SK-N-SH (cell line): Measurements from ENCODE around the gene GABRB3. TPM values are rescaled to one million over a fixed set of nuclear protein-coding genes. Genes with fewer than 3 reads are reported as not detected.

Experiments used
- CTCF ChIA-PET: fragments of 300-600, 350-600 bp; formaldehyde crosslinking; extraction: SDS; loops from one replicate; lab custom pipeline; 2021; lab: Yijun Ruan, JAX
- POLR2A ChIA-PET: fragments of 350-600 bp; sonication (Branson Sonifier 250); formaldehyde crosslinking; extraction: SDS; loops from one replicate; lab custom pipeline; 2020; ENCODE audit warnings: antibody characterized with exemption, inconsistent platforms; lab: Yijun Ruan, JAX
- DNase-seq: peaks from one replicate; pipeline ENCODE4 v3.0.0; 2012
- H2AFZ ChIP-seq: fragments of 200-600 bp; sonication (generic); 2 replicates; pipeline ENCODE4 v1.8.1; 2016; ENCODE audit warnings: antibody characterized with exemption, mild to moderate bottlenecking, low read depth
- H3F3A ChIP-seq: fragments of 200-600 bp; sonication (generic); replicated peaks from 2 replicates; pipeline ENCODE3; 2016; ENCODE audit warnings: antibody characterized with exemption, mild to moderate bottlenecking; ENCODE audit not compliant: insufficient read depth
- H3K27ac ChIP-seq, 2 experiments: fragments of 200-500 bp in 1 of 2; fragments of 200-600 bp in 1 of 2; sonication (Bioruptor generic) in 1 of 2; sonication (generic), shearing (Covaris generic) in 1 of 2; 2 replicates each; pipeline versions ENCODE4 v1.5.1 to v1.6.1; 2014 to 2016; ENCODE audit warnings: low read depth in 2 of 2, inconsistent platforms in 1 of 2, low read length in 1 of 2, mild to moderate bottlenecking in 1 of 2, mixed read lengths in 1 of 2
- H3K27me3 ChIP-seq: fragments of 200-600 bp; sonication (generic), shearing (Covaris generic); 2 replicates; pipeline ENCODE4 v1.6.1; 2016; ENCODE audit warnings: mixed run types; ENCODE audit not compliant: insufficient read depth
- H3K36me3 ChIP-seq, 2 experiments: fragments of 200-500 bp in 1 of 2; fragments of 200-600 bp in 1 of 2; sonication (Bioruptor generic) in 1 of 2; sonication (generic) in 1 of 2; replicated peaks in 1 of 2; 2 replicates each; pipeline versions ENCODE3 to v1.5.1; 2014 to 2016; ENCODE audit warnings: low read length in 1 of 2, mild to moderate bottlenecking in 1 of 2; ENCODE audit not compliant: insufficient read depth in 2 of 2, control insufficient read depth in 1 of 2
- H3K4me1 ChIP-seq, 2 experiments: fragments of 200-500 bp in 1 of 2; fragments of 200-600 bp in 1 of 2; sonication (Bioruptor generic) in 1 of 2; sonication (generic), shearing (Covaris generic) in 1 of 2; 2 replicates each; pipeline versions ENCODE4 v1.5.1 to v1.6.1; 2014 to 2016; ENCODE audit warnings: low read depth in 1 of 2, low read length in 1 of 2, mixed run types in 1 of 2; ENCODE audit not compliant: insufficient read depth in 2 of 2, control insufficient read depth in 1 of 2
- H3K4me2 ChIP-seq: fragments of 200-600 bp; sonication (generic), shearing (Covaris generic); 2 replicates; pipeline ENCODE4 v1.6.1; 2017; ENCODE audit warnings: mixed run types
- H3K4me3 ChIP-seq, 2 experiments: fragments of 200-500 bp in 1 of 2; fragments of 200-600 bp in 1 of 2; sonication (Bioruptor generic) in 1 of 2; sonication (generic), shearing (Covaris generic) in 1 of 2; 2 replicates each; pipeline versions ENCODE4 v1.5.1 to v1.8.1; 2014 to 2016; ENCODE audit warnings: low read depth in 2 of 2, inconsistent platforms in 1 of 2, low read length in 1 of 2, mild to moderate bottlenecking in 1 of 2, mixed read lengths in 1 of 2, moderate library complexity in 1 of 2
- H3K79me2 ChIP-seq: fragments of 200-600 bp; sonication (generic); 2 replicates; pipeline ENCODE4 v1.8.1; 2017; ENCODE audit warnings: mild to moderate bottlenecking; ENCODE audit not compliant: insufficient read depth
- H3K9ac ChIP-seq: fragments of 200-600 bp; sonication (generic); 2 replicates; pipeline ENCODE4 v1.6.1; 2017; ENCODE audit warnings: mixed run types
- H3K9me2 ChIP-seq: fragments of 200-600 bp; sonication (generic); 2 replicates; pipeline ENCODE4 v1.6.1; 2017; ENCODE audit warnings: mixed run types
- H3K9me3 ChIP-seq: fragments of 200-600 bp; sonication (generic); 2 replicates; pipeline ENCODE4 v1.6.1; 2017; ENCODE audit warnings: mixed run types, mild to moderate bottlenecking, moderate library complexity
- H4K20me1 ChIP-seq: fragments of 200-600 bp; sonication (generic); 2 replicates; pipeline ENCODE4 v1.6.1; 2017; ENCODE audit warnings: mild to moderate bottlenecking, mixed run types; ENCODE audit not compliant: insufficient read depth
- FOSL2 ChIP-seq: IDR thresholded peaks from 2 replicates; pipeline ENCODE4 v1.4.0; 2012; ENCODE audit warnings: low read depth, mild to moderate bottlenecking, moderate library complexity, borderline replicate concordance
- FOXM1 ChIP-seq: IDR thresholded peaks from 2 replicates; pipeline ENCODE4 v1.4.0; 2012; ENCODE audit warnings: low read depth, mild to moderate bottlenecking
- GABPA ChIP-seq: IDR thresholded peaks from 2 replicates; pipeline ENCODE4 v1.4.0; 2012; ENCODE audit warnings: low read depth, mild to moderate bottlenecking
- GATA2 ChIP-seq: sonication (generic); formaldehyde crosslinking; IDR thresholded peaks from 2 replicates; pipeline ENCODE4 v1.5.0; 2020; ENCODE audit warnings: mild to moderate bottlenecking, missing genetic modification reagents
- JUND ChIP-seq: IDR thresholded peaks from 2 replicates; pipeline ENCODE4 v1.4.0; 2012
- MEF2A ChIP-seq: IDR thresholded peaks from 2 replicates; pipeline ENCODE4 v1.4.0; 2012; ENCODE audit warnings: low read depth, borderline replicate concordance
- POLR2AphosphoS5 ChIP-seq: IDR thresholded peaks from 2 replicates; pipeline ENCODE4 v1.6.1; 2012; ENCODE audit warnings: low read depth, low read length
- RAD21 ChIP-seq: IDR thresholded peaks from 2 replicates; pipeline ENCODE4 v1.6.1; 2012; ENCODE audit warnings: mild to moderate bottlenecking, low read length
- RFX5 ChIP-seq: IDR thresholded peaks from 2 replicates; pipeline ENCODE4 v1.6.1; 2012; ENCODE audit warnings: mild to moderate bottlenecking, improper control_type of control experiment, low read length
- SMC3 ChIP-seq: IDR thresholded peaks from 2 replicates; pipeline ENCODE4 v1.6.1; 2012; ENCODE audit warnings: low read depth, low read length, improper control_type of control experiment
- TCF12 ChIP-seq: IDR thresholded peaks from 2 replicates; pipeline ENCODE4 v1.4.0; 2012
- YY1 ChIP-seq: IDR thresholded peaks from 2 replicates; pipeline ENCODE4 v1.4.0; 2012; ENCODE audit warnings: low read depth, mild to moderate bottlenecking
- WGBS: methylation state at CpG from one replicate; pipeline ENCODE4 v1.1.6; 2017; ENCODE audit warnings: low lambda C conversion rate; 5-methylcytosine and 5-hydroxymethylcytosine counted together
- polyA plus RNA-seq, 3 experiments: library from polyadenylated mRNA; depleted of rRNA; stranded (reverse); fragments of >200 nt; gene quantifications; 2 replicates each; pipeline ENCODE4 v1.2.3, GENCODE V29; 2012
- TF ChIP-seq, protein P1 (sequence below): IDR thresholded peaks from 2 replicates; pipeline ENCODE4 v1.4.0; 2012; ENCODE audit warnings: low read depth, borderline replicate concordance
- TF ChIP-seq, protein P2 (sequence below): fragments of 150-350 bp; IDR thresholded peaks from 2 replicates; pipeline ENCODE4 v1.6.1; 2017; ENCODE audit warnings: antibody characterized with exemption, low read length, low read depth, borderline replicate concordance
- TF ChIP-seq, protein P3 (sequence below): IDR thresholded peaks from 2 replicates; pipeline ENCODE4 v1.6.1; 2012; ENCODE audit warnings: mild to moderate bottlenecking, low read depth, low read length, moderate library complexity
- TF ChIP-seq, protein P4 (sequence below): fragments of 150-350 bp; IDR thresholded peaks from 2 replicates; pipeline ENCODE4 v1.6.1; 2016; ENCODE audit warnings: mild to moderate bottlenecking, low read depth, low read length
- TF ChIP-seq, protein P5 (sequence below): IDR thresholded peaks from 2 replicates; pipeline ENCODE4 v1.4.0; 2012; ENCODE audit warnings: low read depth

Gene GABRB3
- polyA plus RNA-seq, 1 of the 3 experiments (the other 2 are of a cell fraction) = 0.10 TPM

DNA sequence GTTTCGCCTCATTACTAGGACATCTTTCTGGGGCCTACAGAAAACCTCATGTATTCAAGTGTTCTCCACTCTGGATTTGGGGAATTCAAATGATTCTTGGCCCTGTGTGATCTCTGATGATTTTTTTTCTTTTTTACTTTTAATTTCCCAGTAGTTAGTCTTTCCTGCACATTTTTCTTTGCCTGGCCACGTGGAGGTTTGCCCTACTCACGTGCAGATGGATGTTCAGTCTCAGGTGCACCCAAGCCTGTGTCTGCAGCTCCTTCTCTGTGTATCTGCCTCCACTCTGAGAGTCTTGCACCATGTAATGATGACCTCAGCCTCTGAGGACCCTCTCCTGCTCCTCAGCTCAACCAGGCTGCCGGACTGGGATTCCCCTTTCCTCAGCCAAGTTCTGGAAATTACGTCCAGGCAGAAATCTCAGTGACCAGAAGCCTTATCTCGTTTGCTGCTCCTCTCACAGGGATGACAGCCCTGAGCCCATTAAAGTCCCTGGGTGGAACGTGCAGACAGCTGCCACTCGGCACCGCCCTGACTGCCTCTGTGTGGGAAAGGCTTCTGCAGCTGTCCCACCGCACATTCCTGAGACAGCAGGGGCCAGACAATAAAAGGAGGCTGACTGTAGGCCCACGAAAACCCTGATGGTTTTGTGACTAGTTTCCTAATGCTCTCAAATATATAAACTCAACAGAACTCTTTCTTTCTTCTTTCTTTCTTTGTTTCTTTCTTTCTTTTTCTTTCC lies 31.4 kb upstream of the GABRB3 start:
- no peak for TF ChIP-seq YY1
- no peak for TF ChIP-seq GATA2 (CRISPR knock-in tag)
- TF ChIP-seq SMC3 = no peak
- TF ChIP-seq, protein P1, sequence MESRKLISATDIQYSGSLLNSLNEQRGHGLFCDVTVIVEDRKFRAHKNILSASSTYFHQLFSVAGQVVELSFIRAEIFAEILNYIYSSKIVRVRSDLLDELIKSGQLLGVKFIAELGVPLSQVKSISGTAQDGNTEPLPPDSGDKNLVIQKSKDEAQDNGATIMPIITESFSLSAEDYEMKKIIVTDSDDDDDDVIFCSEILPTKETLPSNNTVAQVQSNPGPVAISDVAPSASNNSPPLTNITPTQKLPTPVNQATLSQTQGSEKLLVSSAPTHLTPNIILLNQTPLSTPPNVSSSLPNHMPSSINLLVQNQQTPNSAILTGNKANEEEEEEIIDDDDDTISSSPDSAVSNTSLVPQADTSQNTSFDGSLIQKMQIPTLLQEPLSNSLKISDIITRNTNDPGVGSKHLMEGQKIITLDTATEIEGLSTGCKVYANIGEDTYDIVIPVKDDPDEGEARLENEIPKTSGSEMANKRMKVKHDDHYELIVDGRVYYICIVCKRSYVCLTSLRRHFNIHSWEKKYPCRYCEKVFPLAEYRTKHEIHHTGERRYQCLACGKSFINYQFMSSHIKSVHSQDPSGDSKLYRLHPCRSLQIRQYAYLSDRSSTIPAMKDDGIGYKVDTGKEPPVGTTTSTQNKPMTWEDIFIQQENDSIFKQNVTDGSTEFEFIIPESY = no peak
- TF ChIP-seq MEF2A = no peak
- no peak for TF ChIP-seq RAD21
- TF ChIP-seq POLR2AphosphoS5 = no peak
- TF ChIP-seq, protein P2, sequence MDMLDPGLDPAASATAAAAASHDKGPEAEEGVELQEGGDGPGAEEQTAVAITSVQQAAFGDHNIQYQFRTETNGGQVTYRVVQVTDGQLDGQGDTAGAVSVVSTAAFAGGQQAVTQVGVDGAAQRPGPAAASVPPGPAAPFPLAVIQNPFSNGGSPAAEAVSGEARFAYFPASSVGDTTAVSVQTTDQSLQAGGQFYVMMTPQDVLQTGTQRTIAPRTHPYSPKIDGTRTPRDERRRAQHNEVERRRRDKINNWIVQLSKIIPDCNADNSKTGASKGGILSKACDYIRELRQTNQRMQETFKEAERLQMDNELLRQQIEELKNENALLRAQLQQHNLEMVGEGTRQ = no peak
- TF ChIP-seq FOSL2 = no peak
- TF ChIP-seq, protein P3, sequence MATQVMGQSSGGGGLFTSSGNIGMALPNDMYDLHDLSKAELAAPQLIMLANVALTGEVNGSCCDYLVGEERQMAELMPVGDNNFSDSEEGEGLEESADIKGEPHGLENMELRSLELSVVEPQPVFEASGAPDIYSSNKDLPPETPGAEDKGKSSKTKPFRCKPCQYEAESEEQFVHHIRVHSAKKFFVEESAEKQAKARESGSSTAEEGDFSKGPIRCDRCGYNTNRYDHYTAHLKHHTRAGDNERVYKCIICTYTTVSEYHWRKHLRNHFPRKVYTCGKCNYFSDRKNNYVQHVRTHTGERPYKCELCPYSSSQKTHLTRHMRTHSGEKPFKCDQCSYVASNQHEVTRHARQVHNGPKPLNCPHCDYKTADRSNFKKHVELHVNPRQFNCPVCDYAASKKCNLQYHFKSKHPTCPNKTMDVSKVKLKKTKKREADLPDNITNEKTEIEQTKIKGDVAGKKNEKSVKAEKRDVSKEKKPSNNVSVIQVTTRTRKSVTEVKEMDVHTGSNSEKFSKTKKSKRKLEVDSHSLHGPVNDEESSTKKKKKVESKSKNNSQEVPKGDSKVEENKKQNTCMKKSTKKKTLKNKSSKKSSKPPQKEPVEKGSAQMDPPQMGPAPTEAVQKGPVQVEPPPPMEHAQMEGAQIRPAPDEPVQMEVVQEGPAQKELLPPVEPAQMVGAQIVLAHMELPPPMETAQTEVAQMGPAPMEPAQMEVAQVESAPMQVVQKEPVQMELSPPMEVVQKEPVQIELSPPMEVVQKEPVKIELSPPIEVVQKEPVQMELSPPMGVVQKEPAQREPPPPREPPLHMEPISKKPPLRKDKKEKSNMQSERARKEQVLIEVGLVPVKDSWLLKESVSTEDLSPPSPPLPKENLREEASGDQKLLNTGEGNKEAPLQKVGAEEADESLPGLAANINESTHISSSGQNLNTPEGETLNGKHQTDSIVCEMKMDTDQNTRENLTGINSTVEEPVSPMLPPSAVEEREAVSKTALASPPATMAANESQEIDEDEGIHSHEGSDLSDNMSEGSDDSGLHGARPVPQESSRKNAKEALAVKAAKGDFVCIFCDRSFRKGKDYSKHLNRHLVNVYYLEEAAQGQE = no peak
- no peak for TF ChIP-seq FOXM1
- TF ChIP-seq TCF12 = no peak
- TF ChIP-seq JUND = no peak
- TF ChIP-seq GABPA = no peak
- TF ChIP-seq, protein P4, sequence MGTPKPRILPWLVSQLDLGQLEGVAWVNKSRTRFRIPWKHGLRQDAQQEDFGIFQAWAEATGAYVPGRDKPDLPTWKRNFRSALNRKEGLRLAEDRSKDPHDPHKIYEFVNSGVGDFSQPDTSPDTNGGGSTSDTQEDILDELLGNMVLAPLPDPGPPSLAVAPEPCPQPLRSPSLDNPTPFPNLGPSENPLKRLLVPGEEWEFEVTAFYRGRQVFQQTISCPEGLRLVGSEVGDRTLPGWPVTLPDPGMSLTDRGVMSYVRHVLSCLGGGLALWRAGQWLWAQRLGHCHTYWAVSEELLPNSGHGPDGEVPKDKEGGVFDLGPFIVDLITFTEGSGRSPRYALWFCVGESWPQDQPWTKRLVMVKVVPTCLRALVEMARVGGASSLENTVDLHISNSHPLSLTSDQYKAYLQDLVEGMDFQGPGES = no peak
- TF ChIP-seq, protein P5, sequence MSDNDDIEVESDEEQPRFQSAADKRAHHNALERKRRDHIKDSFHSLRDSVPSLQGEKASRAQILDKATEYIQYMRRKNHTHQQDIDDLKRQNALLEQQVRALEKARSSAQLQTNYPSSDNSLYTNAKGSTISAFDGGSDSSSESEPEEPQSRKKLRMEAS = no peak
- TF ChIP-seq RFX5 = no peak
- WGBS = 20% methylated on average over 11 of the region's 11 CpGs
- Histone ChIP-seq H3K27ac (no peak overlapping the region), H3K9me2 (no peaks in the 10 kb centered on the region), H3K27me3 (no peaks in the 10 kb centered on the region), H2AFZ (no peak overlapping the region), H3K9ac (no peak overlapping the region), H4K20me1 (no peaks in the 10 kb centered on the region), H3K4me1 (no peaks in the 10 kb centered on the region; a peak in 1 of 4 replicates), H3K36me3 (no peaks in the 10 kb centered on the region), H3K4me2 (no peak overlapping the region), H3K9me3 (no peaks in the 10 kb centered on the region; the same call in 1 of the 2 replicates), H3K79me2 (no peaks in the 10 kb centered on the region), H3K4me3 (no peak overlapping the region), H3F3A (no peaks in the 10 kb centered on the region)
- CTCF ChIA-PET = interaction anchor here (0.7 kb wide), 1 partner anchor 27 kb away, joined by 3 read pairs; no protein-coding TSS in a partner anchor
- DNase-seq = no peak
- POLR2A ChIA-PET = no interaction called here
